Left ventricle myocardium inferior (tissue), 1 donor: ENCODE data around the gene OTOGL. TPM values are rescaled to one million over a fixed set of nuclear protein-coding genes. Genes with fewer than 3 reads are reported as not detected.

Source experiments
- DNase-seq: peaks from one replicate; pipeline ENCODE4 v3.0.0-alpha.2; 2020
- H3K27ac ChIP-seq: fragments of 200-600 bp; replicated peaks from 2 replicates; pipeline ENCODE4 v1.8.0; 2021
- H3K27me3 ChIP-seq: fragments of 200-600 bp; 2 replicates; pipeline ENCODE4 v1.8.0; 2021; ENCODE audit warnings: low read depth
- H3K36me3 ChIP-seq: fragments of 200-600 bp; 2 replicates; pipeline ENCODE4 v1.8.0; 2021
- H3K4me1 ChIP-seq: fragments of 200-600 bp; 2 replicates; pipeline ENCODE4 v1.8.0; 2021
- H3K4me3 ChIP-seq: fragments of 200-600 bp; 2 replicates; pipeline ENCODE4 v1.8.0; 2021; ENCODE audit warnings: mild to moderate bottlenecking, moderate library complexity
- H3K9me3 ChIP-seq: fragments of 200-600 bp; replicated peaks from 2 replicates; pipeline ENCODE4 v1.8.0; 2021
- CTCF ChIP-seq: fragments of 200-600 bp; IDR thresholded peaks from 2 replicates; pipeline ENCODE4 v1.8.0; 2021; ENCODE audit warnings: antibody characterized with exemption, mild to moderate bottlenecking, borderline replicate concordance
- intact Hi-C: fragments of 100-400 bp; cut with micrococcal nuclease; formaldehyde crosslinking; loops from one replicate; pipeline ENCODE4 v1.11.0; 2022
- total RNA-seq: library from RNA; stranded (reverse); fragmentation: NEBNext Ultra II Directional; extraction: Animal tissue kit (Norgen Biotek cat#: 25700); gene quantifications from one replicate; pipeline ENCODE4 v1.2.1, GENCODE V29; 2021
- donor health status: DM: no; HTN: yes; CAD: no; lungs with severe emphysema.

The OTOGL gene
- total RNA-seq, 1 donor from 2014 or later: 0.27 TPM

- TF ChIP-seq CTCF: no peak
- Histone ChIP-seq H3K4me1 (no peaks in the 10 kb centered on the region), H3K36me3 (no peaks in the 10 kb centered on the region), H3K27me3 (no peaks in the 10 kb centered on the region), H3K27ac (no peak overlapping the region), H3K9me3 (peaks cover 25% of the 10 kb centered on the region), H3K4me3 (no peak overlapping the region)
- no peak for DNase-seq
- intact Hi-C loops: no loop called here
These were observed 13.3 kb upstream of the OTOGL start for GRCh38 chr12:80086025-80086424.

GRCh38 chr12:80087486-80088213, 11.7 kb upstream of the OTOGL start:
- Histone ChIP-seq H3K27me3 (no peaks in the 10 kb centered on the region), H3K27ac (no peak overlapping the region), H3K36me3 (no peaks in the 10 kb centered on the region), H3K4me3 (no peak overlapping the region), H3K9me3 (peaks cover 11% of the 10 kb centered on the region), H3K4me1 (no peaks in the 10 kb centered on the region)
- DNase-seq: no peak
- intact Hi-C loops: no loop called here
- TF ChIP-seq CTCF: no peak

- H3K36me3 ChIP-seq: no peaks in the 10 kb centered on the region
- H3K27ac ChIP-seq: no peak overlapping the region
- intact Hi-C loops: no loop called here
- no peak for TF ChIP-seq CTCF
- H3K9me3 ChIP-seq: no peaks in the 10 kb centered on the region
- H3K27me3 ChIP-seq: no peaks in the 10 kb centered on the region
- no peak overlapping the region for H3K4me3 ChIP-seq
- H3K4me1 ChIP-seq: no peaks in the 10 kb centered on the region
- no peak for DNase-seq
These were observed 1.3 kb downstream of the OTOGL start for GRCh38 chr12:80100591-80100990.

GRCh38 chr12:80101126-80101525, 1.8 kb downstream of the OTOGL start:
- no peaks in the 10 kb centered on the region for H3K4me1 ChIP-seq
- H3K9me3 ChIP-seq: no peaks in the 10 kb centered on the region
- intact Hi-C loops: no loop called here
- no peaks in the 10 kb centered on the region for H3K36me3 ChIP-seq
- no peak for DNase-seq
- H3K4me3 ChIP-seq: no peak overlapping the region
- TF ChIP-seq CTCF: no peak
- H3K27me3 ChIP-seq: no peaks in the 10 kb centered on the region
- H3K27ac ChIP-seq: no peak overlapping the region

- Histone ChIP-seq H3K9me3 (no peaks in the 10 kb centered on the region), H3K36me3 (no peaks in the 10 kb centered on the region), H3K27me3 (no peaks in the 10 kb centered on the region), H3K4me1 (no peaks in the 10 kb centered on the region), H3K27ac (no peak overlapping the region), H3K4me3 (no peak overlapping the region)
- intact Hi-C loops: no loop called here
- DNase-seq: no peak
- no peak for TF ChIP-seq CTCF
These were observed 7.9 kb downstream of the OTOGL start for GRCh38 chr12:80107221-80107620.
